Activated naive CD4-positive, alpha-beta T cell treated with anti-CD3 and anti-CD28 coated beads, Interleukin-2, amount 10 ng/mL, durations not matched to agents 7 days and 5 days (primary cell): ENCODE measurements around the gene ZNF24.
A peak's percentile ranks its signal among the peaks of the same experiment; 100 is the strongest.

Source experiments
- CTCF ChIA-PET: fragments of 350-600 bp; sonication (Branson Sonifier 250); formaldehyde crosslinking; loops from one replicate; lab custom pipeline; 2021; ENCODE audit warnings: antibody characterized with exemption; lab: Charles Lee
- DNase-seq: peaks from one replicate; pipeline ENCODE4 v3.0.0-alpha.2; 2020
- H3K27ac Mint-ChIP-seq: one replicate; pipeline ENCODE4 v1.8.0; 2021; ENCODE audit warnings: mild to moderate bottlenecking, moderate library complexity, mixed read lengths
- H3K27me3 Mint-ChIP-seq: one replicate; pipeline ENCODE4 v1.8.0; 2021; ENCODE audit warnings: mild to moderate bottlenecking, mixed read lengths
- H3K36me3 Mint-ChIP-seq: one replicate; pipeline ENCODE4 v1.8.0; 2021; ENCODE audit warnings: mixed read lengths
- H3K4me1 Mint-ChIP-seq: one replicate; pipeline ENCODE4 v1.8.0; 2021; ENCODE audit warnings: mixed read lengths
- H3K4me3 Mint-ChIP-seq: one replicate; pipeline ENCODE4 v1.8.0; 2021; ENCODE audit warnings: mild to moderate bottlenecking, moderate library complexity, mixed read lengths
- H3K9me3 Mint-ChIP-seq: one replicate; pipeline ENCODE4 v1.8.0; 2021; ENCODE audit warnings: mixed read lengths

ZNF24 gene

DNA sequence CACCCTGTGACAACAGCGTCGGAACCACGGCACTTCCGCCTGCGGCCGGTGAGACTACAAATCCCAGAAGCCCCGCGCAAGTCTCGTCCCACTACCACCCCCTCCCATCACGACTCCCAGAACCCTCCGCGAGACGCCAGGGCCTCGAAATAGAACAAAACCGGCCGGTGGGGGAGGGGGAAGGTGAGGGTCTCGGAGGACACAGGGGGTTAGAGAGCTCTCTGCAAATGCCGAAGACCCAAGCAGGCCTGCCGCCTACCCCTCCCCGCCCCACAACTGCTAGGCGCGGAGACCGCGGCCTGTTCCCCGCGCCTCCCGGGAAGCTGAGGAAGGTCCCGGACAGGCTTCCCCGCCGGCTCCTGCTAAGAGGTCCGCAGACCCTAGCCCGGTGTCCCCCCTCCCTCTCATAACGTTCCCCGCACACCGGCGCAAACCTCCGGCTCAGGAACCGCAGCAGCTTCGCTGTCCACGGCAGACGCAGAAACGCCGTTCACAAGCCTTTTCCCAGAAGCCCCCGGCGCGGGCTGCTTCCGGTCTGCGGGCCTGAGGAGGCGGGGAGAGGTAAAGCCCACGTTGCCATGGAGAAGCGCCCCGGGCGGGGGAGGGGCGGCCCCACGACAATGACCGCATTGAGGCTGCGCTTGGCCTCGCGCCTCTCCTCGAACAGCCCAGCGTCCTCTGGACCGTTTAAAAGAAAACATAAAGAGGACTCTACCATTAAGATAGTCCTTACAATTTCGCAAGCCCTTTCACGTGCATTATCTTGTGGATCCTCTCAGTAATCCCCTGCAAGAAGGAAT is at the start of gene ZNF24:
Gene ZNF24, minus strand, starts transcription at position 485 of the 800 bp plus-strand sequence. CDS start 3,770 bp downstream, outside the sequence.
- H3K4me1 Mint-ChIP-seq = peaks cover 37% of the 10 kb centered on the region
- DNase-seq = peak; percentile 93
- H3K4me3 Mint-ChIP-seq = peak within 1 kb of the TSS; percentile 88
- peak within 1 kb of the TSS; percentile 88 for H3K27ac Mint-ChIP-seq
- CTCF ChIA-PET = interaction anchor here (0.8 to 1.5 kb wide), 3 partner anchors 12 to 112 kb away, joined by 3 to 6 read pairs (median 5); no protein-coding TSS in a partner anchor
- no peaks in the 10 kb centered on the region for H3K27me3 Mint-ChIP-seq
- H3K36me3 Mint-ChIP-seq = peaks cover 19% of the 10 kb centered on the region
- H3K9me3 Mint-ChIP-seq = no peaks in the 10 kb centered on the region

GRCh38 chr18:35393716-35394115 is 49.5 kb upstream of the ZNF24 start:
- CTCF ChIA-PET = interaction anchor here (0.6 kb wide), 1 partner anchor 162 kb away, joined by 3 read pairs; no protein-coding TSS in a partner anchor
- Mint-ChIP-seq H3K9me3 (no peaks in the 10 kb centered on the region), H3K27me3 (peaks cover 13% of the 10 kb centered on the region), H3K27ac (no peak overlapping the region), H3K36me3 (no peaks in the 10 kb centered on the region), H3K4me1 (no peaks in the 10 kb centered on the region), H3K4me3 (no peak overlapping the region)
- no peak for DNase-seq

DNA sequence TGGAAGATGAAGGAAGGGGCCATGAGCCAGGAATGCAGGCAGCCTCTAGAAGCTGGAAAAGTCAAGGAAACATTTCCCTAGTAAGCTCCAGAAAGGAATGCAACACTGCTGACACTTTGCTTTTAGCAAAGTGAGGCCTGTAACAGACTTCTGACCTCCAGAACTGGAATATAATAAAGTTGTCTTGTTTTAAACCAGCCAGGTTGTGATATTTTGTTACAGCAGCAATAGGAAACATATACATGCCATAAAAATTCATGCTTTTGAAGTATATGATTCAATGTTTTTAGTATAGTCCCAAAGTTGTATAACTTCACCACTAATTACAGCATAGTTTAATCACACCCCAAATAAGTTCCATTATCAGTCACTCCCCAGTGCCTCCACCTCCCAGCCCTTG is 48.2 kb upstream of the ZNF24 start:
- Mint-ChIP-seq H3K27me3 (peaks cover 19% of the 10 kb centered on the region), H3K9me3 (no peaks in the 10 kb centered on the region), H3K27ac (no peak overlapping the region), H3K4me3 (no peak overlapping the region), H3K4me1 (no peaks in the 10 kb centered on the region), H3K36me3 (no peaks in the 10 kb centered on the region)
- no peak for DNase-seq
- CTCF ChIA-PET = no interaction called here

DNA sequence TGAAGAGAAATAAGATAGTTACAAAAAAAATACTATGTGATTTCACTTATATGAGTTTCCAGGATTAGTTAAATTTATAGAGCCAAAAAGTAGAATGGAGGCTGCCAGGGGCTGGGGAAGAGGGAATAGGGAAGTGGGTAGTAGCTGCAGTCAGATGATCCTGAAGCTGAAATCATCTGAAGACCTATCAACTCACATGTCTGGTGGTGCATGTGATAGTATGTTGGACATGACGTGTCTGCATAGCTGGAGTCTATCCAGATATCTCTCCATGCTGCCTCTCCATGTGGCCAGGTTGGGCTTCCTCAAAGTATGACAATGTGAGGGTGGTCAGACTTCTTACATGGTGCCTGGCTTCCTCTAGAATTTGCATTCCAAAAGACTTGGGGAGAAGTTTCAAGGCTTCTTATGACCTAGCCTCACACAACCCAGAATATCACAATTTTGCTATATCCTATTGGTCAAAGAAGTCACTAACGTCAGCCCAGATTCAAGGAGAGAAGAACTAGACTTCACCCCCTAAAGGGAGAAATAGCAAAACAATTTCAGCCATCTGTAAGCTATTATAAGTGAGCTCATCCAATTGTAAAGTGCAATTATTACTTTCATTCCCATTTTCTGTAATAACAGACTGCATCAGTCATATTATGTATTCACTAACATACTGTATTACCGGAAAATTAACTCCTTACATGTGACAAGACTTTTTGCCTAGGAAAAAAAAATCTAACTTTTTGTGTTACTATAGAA is 46.9 kb upstream of the ZNF24 start:
- no peak overlapping the region for H3K4me3 Mint-ChIP-seq
- no peak for DNase-seq

GRCh38 chr18:35389095-35389618 is 44.9 kb upstream of the ZNF24 start:
- Mint-ChIP-seq H3K9me3 (no peaks in the 10 kb centered on the region), H3K27me3 (peaks cover 33% of the 10 kb centered on the region), H3K36me3 (no peaks in the 10 kb centered on the region), H3K4me1 (peaks cover 2% of the 10 kb centered on the region), H3K27ac (no peak overlapping the region), H3K4me3 (no peak overlapping the region)
- CTCF ChIA-PET = no interaction called here
- DNase-seq = no peak

More for the DNA sequence above, 46.9 kb upstream of the ZNF24 start:
- H3K27me3 Mint-ChIP-seq = peaks cover 26% of the 10 kb centered on the region
- H3K4me1 Mint-ChIP-seq = peaks cover 2% of the 10 kb centered on the region
- no peaks in the 10 kb centered on the region for H3K9me3 Mint-ChIP-seq
- CTCF ChIA-PET = no interaction called here
- H3K27ac Mint-ChIP-seq = no peak overlapping the region
- H3K36me3 Mint-ChIP-seq = no peaks in the 10 kb centered on the region

GRCh38 chr18:35387152-35387571 is 42.9 kb upstream of the ZNF24 start:
- Mint-ChIP-seq H3K4me3 (no peak overlapping the region), H3K36me3 (no peaks in the 10 kb centered on the region), H3K27ac (no peak overlapping the region), H3K9me3 (no peaks in the 10 kb centered on the region), H3K27me3 (peaks cover 33% of the 10 kb centered on the region), H3K4me1 (peaks cover 2% of the 10 kb centered on the region)
- CTCF ChIA-PET = interaction anchor here (0.7 to 3.9 kb wide), 17 partner anchors 8 to 897 kb away, joined by 3 to 30 read pairs (median 5); no protein-coding TSS in a partner anchor
- DNase-seq = no peak

DNA sequence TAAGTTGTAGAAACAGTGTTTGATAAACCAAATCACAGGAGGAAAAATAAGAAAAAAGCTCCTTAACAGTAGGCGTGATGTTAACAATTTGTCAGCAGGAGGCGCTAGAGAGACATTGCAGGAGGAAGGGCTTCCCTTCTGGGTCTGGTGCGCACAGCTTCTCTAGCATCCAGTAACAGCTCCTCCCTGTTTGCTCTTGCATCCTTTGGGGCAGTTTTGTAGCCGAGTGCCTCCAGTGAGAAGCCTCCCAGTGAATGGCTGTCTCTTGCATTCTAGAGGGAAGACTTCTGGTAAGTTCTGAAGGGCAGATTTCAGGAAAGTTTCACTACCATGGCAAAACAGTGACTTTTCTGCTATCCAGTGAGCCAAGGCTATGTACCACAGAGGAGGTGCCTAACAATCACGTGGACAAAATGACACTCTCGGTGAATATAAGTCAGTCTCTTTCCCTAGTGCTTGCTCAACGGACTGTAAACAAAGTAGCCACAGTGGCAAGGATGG is 42.4 kb upstream of the ZNF24 start:
- peak; percentile 75 for DNase-seq
- no peak overlapping the region for H3K4me3 Mint-ChIP-seq
- H3K27ac Mint-ChIP-seq = no peak overlapping the region
- H3K27me3 Mint-ChIP-seq = peaks cover 33% of the 10 kb centered on the region
- H3K36me3 Mint-ChIP-seq = no peaks in the 10 kb centered on the region
- peaks cover 2% of the 10 kb centered on the region for H3K4me1 Mint-ChIP-seq
- CTCF ChIA-PET = interaction anchor here (0.7 to 3.9 kb wide), 24 partner anchors 8 to 898 kb away, joined by 3 to 30 read pairs (median 4); no protein-coding TSS in a partner anchor
- no peaks in the 10 kb centered on the region for H3K9me3 Mint-ChIP-seq

DNA sequence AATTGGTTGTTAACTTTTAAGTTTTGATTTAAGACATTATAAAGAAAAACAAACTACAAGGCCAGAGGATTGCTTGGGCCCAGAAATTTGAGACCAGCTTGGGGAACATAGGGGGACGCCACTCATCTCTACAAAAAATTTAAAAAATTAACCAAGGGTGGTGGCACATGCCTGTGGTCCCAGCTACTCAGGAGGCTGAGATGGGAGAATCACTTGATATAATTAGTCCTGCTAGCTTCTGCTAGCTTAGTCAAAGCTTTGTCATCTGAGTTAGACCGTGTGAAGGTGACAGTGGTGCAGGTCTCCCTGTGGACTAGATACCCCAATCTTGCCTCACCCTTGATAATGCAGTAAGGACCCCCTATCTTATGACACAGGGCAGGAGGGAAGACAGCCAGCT is 38.9 kb upstream of the ZNF24 start:
- Mint-ChIP-seq H3K36me3 (no peaks in the 10 kb centered on the region), H3K27me3 (peaks cover 32% of the 10 kb centered on the region), H3K4me3 (no peak overlapping the region), H3K9me3 (no peaks in the 10 kb centered on the region), H3K4me1 (peaks cover 2% of the 10 kb centered on the region), H3K27ac (no peak overlapping the region)
- no peak for DNase-seq
- CTCF ChIA-PET = interaction anchor here (1.8 kb wide), 1 partner anchor 10 kb away, joined by 4 read pairs; no protein-coding TSS in a partner anchor

DNA sequence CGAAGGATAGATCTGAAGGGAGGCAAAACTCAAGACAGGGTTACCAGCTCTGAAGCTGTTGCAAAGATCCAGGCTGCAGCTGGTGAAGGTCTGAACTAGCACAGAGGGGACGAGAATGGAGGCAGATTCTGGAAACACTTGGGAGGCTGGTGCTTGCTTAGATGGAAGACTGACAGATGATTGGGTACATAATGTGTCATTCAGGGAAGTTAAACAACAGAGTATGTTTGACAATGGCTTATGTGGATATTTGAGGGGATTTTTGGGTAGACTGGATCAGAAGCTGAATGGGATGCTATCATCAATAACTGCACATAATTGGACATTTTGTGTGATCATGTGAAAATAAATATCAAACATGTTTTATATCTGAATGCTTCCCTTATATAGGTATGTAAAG is 35.2 kb upstream of the ZNF24 start:
- Mint-ChIP-seq H3K9me3 (no peaks in the 10 kb centered on the region), H3K27me3 (peaks cover 24% of the 10 kb centered on the region), H3K4me3 (no peak overlapping the region), H3K27ac (no peak overlapping the region), H3K4me1 (peaks cover 9% of the 10 kb centered on the region), H3K36me3 (no peaks in the 10 kb centered on the region)
- CTCF ChIA-PET = no interaction called here
- DNase-seq = no peak

GRCh38 chr18:35378574-35378896 is 34.3 kb upstream of the ZNF24 start:
- no peak overlapping the region for H3K4me3 Mint-ChIP-seq
- CTCF ChIA-PET = no interaction called here
- H3K36me3 Mint-ChIP-seq = no peaks in the 10 kb centered on the region
- peaks cover 24% of the 10 kb centered on the region for H3K27me3 Mint-ChIP-seq
- no peaks in the 10 kb centered on the region for H3K9me3 Mint-ChIP-seq
- peaks cover 9% of the 10 kb centered on the region for H3K4me1 Mint-ChIP-seq
- no peak for DNase-seq
- no peak overlapping the region for H3K27ac Mint-ChIP-seq

DNA sequence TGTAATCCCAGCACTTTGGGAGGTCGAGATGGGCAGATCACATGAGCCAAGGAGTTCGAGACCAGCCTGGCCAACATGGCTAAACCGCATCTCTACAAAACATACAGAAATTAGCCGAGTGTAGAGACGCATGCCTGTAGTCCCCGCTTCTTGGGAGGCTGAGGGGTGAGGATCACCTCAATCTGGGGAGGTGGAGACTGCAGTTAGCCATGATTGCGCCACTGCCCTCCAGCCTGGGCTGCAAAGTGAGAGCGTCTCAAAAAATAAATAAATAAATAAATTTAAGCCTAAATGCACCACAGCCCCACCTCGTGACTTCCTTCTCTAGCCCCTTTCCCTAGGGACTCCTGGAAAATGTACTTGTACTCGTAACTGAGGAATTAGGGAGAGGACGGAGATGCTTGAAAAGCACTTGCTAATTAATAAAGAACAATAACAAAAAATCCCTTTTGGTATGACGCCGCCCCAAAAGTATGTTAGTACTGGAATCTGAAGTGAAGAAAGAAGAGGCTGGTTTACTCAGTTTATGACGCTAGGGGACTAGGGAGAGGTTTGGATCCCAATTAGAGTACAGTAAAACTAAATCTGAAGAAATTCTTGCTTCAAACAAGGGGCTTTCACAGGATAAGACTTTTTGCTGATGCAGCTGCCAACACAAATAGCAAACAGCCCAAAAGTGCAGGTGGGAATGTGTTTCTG is 33.8 kb upstream of the ZNF24 start:
- Mint-ChIP-seq H3K9me3 (no peaks in the 10 kb centered on the region), H3K27me3 (peaks cover 24% of the 10 kb centered on the region), H3K36me3 (no peaks in the 10 kb centered on the region), H3K4me1 (peaks cover 9% of the 10 kb centered on the region), H3K27ac (no peak overlapping the region), H3K4me3 (peak overlapping the region; percentile 69)
- CTCF ChIA-PET = no interaction called here
- no peak for DNase-seq

GRCh38 chr18:35376742-35377695 is 32.8 kb upstream of the ZNF24 start, which contains the start of gene ZNF396:
Gene ZNF396, minus strand, starts transcription at chr18:35377337. Its CDS starts 3,045 bp downstream, at chr18:35374292.
- no peak within 1 kb of the TSS for H3K27ac Mint-ChIP-seq
- peaks cover 14% of the 10 kb centered on the region for H3K4me1 Mint-ChIP-seq
- H3K4me3 Mint-ChIP-seq = peak within 1 kb of the TSS; percentile 80
- H3K36me3 Mint-ChIP-seq = no peaks in the 10 kb centered on the region
- H3K9me3 Mint-ChIP-seq = no peaks in the 10 kb centered on the region
- DNase-seq = peak; percentile 82
- CTCF ChIA-PET = no interaction called here
- peaks cover 24% of the 10 kb centered on the region for H3K27me3 Mint-ChIP-seq

DNA sequence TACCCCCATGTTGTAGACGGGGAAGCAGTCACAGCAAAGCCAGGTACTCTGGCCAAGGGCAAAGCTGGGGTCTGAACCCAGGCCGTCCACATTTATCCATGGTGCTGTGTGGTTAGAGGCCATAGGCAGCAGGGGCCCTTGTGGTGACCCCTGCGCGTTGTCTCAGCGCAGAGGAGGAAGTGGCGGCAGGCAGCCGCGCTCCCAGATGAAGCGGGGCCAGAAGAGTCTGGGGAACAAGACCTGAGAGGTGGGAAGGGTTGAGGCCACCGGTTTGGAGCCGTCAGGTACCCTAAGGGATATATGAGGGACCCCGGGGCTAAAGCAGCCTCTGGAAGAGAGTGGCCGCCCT is 32.1 kb upstream of the ZNF24 start:
- no peaks in the 10 kb centered on the region for H3K9me3 Mint-ChIP-seq
- peaks cover 24% of the 10 kb centered on the region for H3K27me3 Mint-ChIP-seq
- CTCF ChIA-PET = no interaction called here
- peaks cover 16% of the 10 kb centered on the region for H3K4me1 Mint-ChIP-seq
- DNase-seq = peak; percentile 49
- H3K4me3 Mint-ChIP-seq = peak overlapping the region; percentile 80
- no peaks in the 10 kb centered on the region for H3K36me3 Mint-ChIP-seq
- H3K27ac Mint-ChIP-seq = no peak overlapping the region
